ENCODE results near the gene FLVCR1. TPM values are rescaled to one million over a fixed set of nuclear protein-coding genes. Genes with fewer than 3 reads are reported as not detected.

The FLVCR1 gene
- total RNA-seq, 1 experiment from 2014 or later = 67.9 TPM

- Mint-ChIP-seq H3K4me3 (no peak overlapping the region), H3K9me3 (peaks cover 7% of the 10 kb centered on the region), H3K27ac (no peak overlapping the region), H3K4me1 (peaks cover 28% of the 10 kb centered on the region), H3K36me3 (peaks cover 12% of the 10 kb centered on the region; the same call in 1 of the 2 replicates), H3K27me3 (ENCODE audit: low read depth) (peaks cover 9% of the 10 kb centered on the region; the same call in 1 of the 2 replicates)
- ATAC-seq = no peak
- TF ChIP-seq IRF1 (CRISPR knock-in tag; IDR thresholded peaks at IDR 0.05) = no peak
- no peak for TF ChIP-seq SMAD3 (CRISPR knock-in tag; IDR thresholded peaks at IDR 0.05; ENCODE audit: borderline replicate concordance)
- TF ChIP-seq NR3C1 (CRISPR knock-in tag; conservative IDR thresholded peaks at IDR 0.05; ENCODE audit: low read depth) = no peak
- no peak for TF ChIP-seq FOXK1 (CRISPR knock-in tag; IDR thresholded peaks at IDR 0.05)
- TF ChIP-seq ZNF425 (CRISPR knock-in tag; conservative IDR thresholded peaks at IDR 0.05) = no peak
- no peak for TF ChIP-seq ZNF416 (CRISPR knock-in tag; IDR thresholded peaks at IDR 0.05)
- no peak for TF ChIP-seq CTCF (IDR thresholded peaks at IDR 0.05)
- no peak for TF ChIP-seq ZNF121 (CRISPR knock-in tag; IDR thresholded peaks at IDR 0.05)
- TF ChIP-seq ESRRA (CRISPR knock-in tag; IDR thresholded peaks at IDR 0.05; ENCODE audit: borderline replicate concordance) = no peak
- no peak for TF ChIP-seq STAT6 (CRISPR knock-in tag; conservative IDR thresholded peaks at IDR 0.05; ENCODE audit: low read depth)
- TF ChIP-seq ZNF263 (CRISPR knock-in tag; IDR thresholded peaks at IDR 0.05; ENCODE audit: low read depth) = no peak
- TF ChIP-seq KAT7 (CRISPR knock-in tag; IDR thresholded peaks at IDR 0.05; ENCODE audit: borderline replicate concordance) = no peak
- TF ChIP-seq TP53 (CRISPR knock-in tag; IDR thresholded peaks at IDR 0.05) = no peak
- no peak for TF ChIP-seq ZNF423 (CRISPR knock-in tag; IDR thresholded peaks at IDR 0.05)
- DNase-seq (ENCODE audit: low spot score) = no peak
- ChIA-PET CTCF (interaction anchor here (1.3 kb wide), 1 partner anchor 9 kb away, joined by 5 read pairs; the partner anchor contains the start of gene VASH2), POLR2A (no interaction called here)
These were observed 83.4 kb downstream of the FLVCR1 start for GRCh38 chr1:212941452-212941851.

GRCh38 chr1:212942679-212943392 is 84.8 kb downstream of the FLVCR1 start:
- Mint-ChIP-seq H3K9me3 (peaks cover 7% of the 10 kb centered on the region), H3K27ac (no peak overlapping the region), H3K36me3 (peaks cover 12% of the 10 kb centered on the region; the same call in 1 of the 2 replicates), H3K27me3 (ENCODE audit: low read depth) (peaks cover 2% of the 10 kb centered on the region), H3K4me1 (peaks cover 32% of the 10 kb centered on the region), H3K4me3 (no peak overlapping the region)
- CTCF ChIA-PET = no interaction called here
- no peak for ATAC-seq
- TF ChIP-seq RORB (CRISPR knock-in tag; IDR thresholded peaks at IDR 0.05) (no peak), NFE2L1 (CRISPR knock-in tag; IDR thresholded peaks at IDR 0.05) (no peak), NR3C1 (CRISPR knock-in tag; conservative IDR thresholded peaks at IDR 0.05; ENCODE audit: low read depth) (no peak), AR (CRISPR knock-in tag; IDR thresholded peaks at IDR 0.05) (no peak), ZNF671 (CRISPR knock-in tag; IDR thresholded peaks at IDR 0.05) (no peak), ELF4 (CRISPR knock-in tag; IDR thresholded peaks at IDR 0.05; ENCODE audit: low read depth) (no peak), ATF3 (CRISPR knock-in tag; conservative IDR thresholded peaks at IDR 0.05) (no peak)
- no peak for DNase-seq (ENCODE audit: low spot score)
- POLR2A ChIA-PET = no interaction called here
